SH-SY5Y (cell line): ENCODE results near the gene C12orf75.

Experiments
- GATA2 ChIP-seq: IDR thresholded peaks from 2 replicates; pipeline ENCODE4 v1.6.1; 2011; ENCODE audit warnings: mild to moderate bottlenecking, low read depth, low read length
- GATA3 ChIP-seq: IDR thresholded peaks from 2 replicates; pipeline ENCODE4 v1.6.1; 2011; ENCODE audit warnings: low read depth, mild to moderate bottlenecking, low read length, moderate library complexity

DNA sequence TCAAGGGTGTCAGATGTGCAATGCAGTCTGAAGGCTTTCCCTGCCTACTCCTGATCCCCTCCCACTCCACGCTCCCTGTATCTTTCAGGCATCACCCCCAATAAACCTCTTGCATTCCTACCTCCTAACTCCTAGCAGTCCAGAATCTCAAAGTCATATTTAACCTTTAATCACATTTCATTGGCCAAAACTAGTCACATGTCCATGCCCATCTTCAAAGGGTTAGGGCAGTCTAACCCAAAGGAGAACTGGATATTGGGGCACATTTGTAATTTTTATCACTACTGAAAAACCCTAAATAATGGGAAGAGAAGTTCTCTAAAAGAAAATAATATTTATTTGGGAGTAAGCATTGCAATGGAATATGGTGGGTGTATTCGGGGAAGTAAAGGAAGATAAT, 5.4 kb upstream of the C12orf75 start:
- TF ChIP-seq GATA3 = no peak
- TF ChIP-seq GATA2 = no peak
